Nephron progenitor cell (in vitro differentiated cells): ENCODE measurements around the gene CNTN2.

Experiments used
- DNase-seq: peaks from one replicate; pipeline ENCODE4 v3.0.0; 2021
- H3K27ac Mint-ChIP-seq: 2 replicates; pipeline ENCODE4 v1.8.0; 2021; ENCODE audit warnings: mild to moderate bottlenecking, moderate library complexity, mixed read lengths
- H3K27me3 Mint-ChIP-seq: 2 replicates; pipeline ENCODE4 v1.8.0; 2021; ENCODE audit warnings: mild to moderate bottlenecking, low read depth, mixed read lengths; ENCODE audit not compliant: poor library complexity
- H3K36me3 Mint-ChIP-seq: 2 replicates; pipeline ENCODE4 v1.8.0; 2021; ENCODE audit warnings: low read depth, mixed read lengths
- H3K4me1 Mint-ChIP-seq: 2 replicates; pipeline ENCODE4 v1.8.0; 2021; ENCODE audit warnings: mixed read lengths
- H3K4me3 Mint-ChIP-seq: 2 replicates; pipeline ENCODE4 v1.8.0; 2021; ENCODE audit warnings: mild to moderate bottlenecking, moderate library complexity, mixed read lengths
- H3K9me3 Mint-ChIP-seq: 2 replicates; pipeline ENCODE4 v1.8.0; 2021; ENCODE audit warnings: mild to moderate bottlenecking, moderate library complexity, mixed read lengths
- CTCF ChIP-seq: fragments of 200-600 bp; sonication (generic); IDR thresholded peaks from 2 replicates; pipeline ENCODE4 v1.5.0; 2021; ENCODE audit warnings: antibody characterized with exemption

Gene CNTN2

GRCh38 chr1:205032508-205032907 is 10.5 kb upstream of the CNTN2 start:
- no peak overlapping the region for H3K27ac Mint-ChIP-seq
- H3K4me3 Mint-ChIP-seq, result no peak overlapping the region
- no peaks in the 10 kb centered on the region for H3K36me3 Mint-ChIP-seq
- no peak for TF ChIP-seq CTCF
- no peaks in the 10 kb centered on the region for H3K9me3 Mint-ChIP-seq
- H3K27me3 Mint-ChIP-seq, result peaks cover 49% of the 10 kb centered on the region
- H3K4me1 Mint-ChIP-seq, result peaks cover 50% of the 10 kb centered on the region
- no peak for DNase-seq

DNA sequence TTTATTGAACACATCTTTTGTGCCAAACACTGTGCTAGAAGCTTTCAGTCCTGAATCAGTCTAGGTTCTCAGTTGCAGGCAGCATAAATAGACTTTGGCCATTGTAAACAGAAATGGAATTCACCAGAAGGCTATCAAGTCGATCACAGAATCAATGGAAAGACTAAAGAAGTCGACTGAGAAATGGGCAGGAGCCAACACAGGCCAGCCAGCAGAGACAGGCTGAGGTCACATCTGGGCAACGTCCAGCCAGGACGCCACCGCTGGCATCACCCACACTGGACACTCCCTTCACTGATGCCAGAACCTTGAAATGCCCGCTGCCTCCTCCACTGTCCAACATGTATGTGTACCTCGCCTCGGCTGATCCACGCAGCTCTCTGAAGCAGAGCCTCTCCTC is 5.5 kb upstream of the CNTN2 start:
- no peak for DNase-seq
- no peak overlapping the region for H3K4me3 Mint-ChIP-seq
- H3K27me3 Mint-ChIP-seq, result peaks cover 81% of the 10 kb centered on the region
- no peak overlapping the region for H3K27ac Mint-ChIP-seq
- no peak for TF ChIP-seq CTCF
- peaks cover 18% of the 10 kb centered on the region for H3K4me1 Mint-ChIP-seq
- H3K9me3 Mint-ChIP-seq, result no peaks in the 10 kb centered on the region
- no peaks in the 10 kb centered on the region for H3K36me3 Mint-ChIP-seq

GRCh38 chr1:205038132-205038786 is 4.8 kb upstream of the CNTN2 start:
- Mint-ChIP-seq H3K36me3 (no peaks in the 10 kb centered on the region), H3K9me3 (no peaks in the 10 kb centered on the region), H3K4me1 (peaks cover 11% of the 10 kb centered on the region), H3K27me3 (peaks cover 88% of the 10 kb centered on the region), H3K4me3 (no peak overlapping the region), H3K27ac (no peak overlapping the region)
- DNase-seq, result no peak
- no peak for TF ChIP-seq CTCF

DNA sequence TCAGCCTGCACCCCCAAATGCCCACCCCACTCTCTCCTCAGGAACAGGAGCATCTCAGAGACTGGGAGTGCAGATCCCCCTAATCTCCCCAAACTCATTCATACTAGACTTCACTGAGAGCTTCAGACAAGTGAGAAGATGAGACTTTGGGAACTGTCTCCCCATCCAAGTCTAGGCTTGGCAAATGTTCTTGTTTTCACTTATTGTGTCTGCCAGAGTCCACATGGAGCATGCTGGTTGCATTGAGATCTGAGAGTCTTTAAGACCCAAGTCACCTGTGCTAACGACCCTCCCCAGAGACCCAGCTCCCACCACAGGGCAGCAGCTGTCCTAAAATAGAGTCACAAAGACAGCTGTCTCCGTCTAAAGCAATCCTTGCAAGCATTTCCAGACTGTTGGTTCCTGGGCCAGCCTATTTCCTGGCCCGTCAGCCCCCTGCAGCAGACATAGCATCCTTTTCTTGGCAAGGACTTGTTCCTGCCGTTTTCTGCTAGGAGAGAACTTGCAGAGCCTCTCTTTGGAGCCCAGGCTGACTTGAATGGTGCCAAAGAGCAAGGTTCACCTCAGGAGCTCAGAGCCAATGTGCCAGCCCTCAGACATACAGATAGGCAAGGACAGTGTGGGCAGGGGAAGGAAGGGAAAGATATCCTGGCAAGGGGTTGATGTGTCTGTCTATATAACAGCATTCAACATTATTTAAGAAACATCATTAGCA is 1.9 kb upstream of the CNTN2 start:
- Mint-ChIP-seq H3K4me3 (no peak overlapping the region), H3K9me3 (no peaks in the 10 kb centered on the region), H3K36me3 (no peaks in the 10 kb centered on the region), H3K27me3 (peaks cover 99% of the 10 kb centered on the region), H3K27ac (no peak overlapping the region), H3K4me1 (peaks cover 17% of the 10 kb centered on the region)
- DNase-seq, result no peak
- TF ChIP-seq CTCF, result no peak

- no peak for TF ChIP-seq CTCF
- Mint-ChIP-seq H3K27me3 (peaks cover 100% of the 10 kb centered on the region), H3K36me3 (no peaks in the 10 kb centered on the region), H3K9me3 (no peaks in the 10 kb centered on the region), H3K4me3 (no peak overlapping the region), H3K4me1 (peaks cover 28% of the 10 kb centered on the region), H3K27ac (no peak overlapping the region)
- DNase-seq, result no peak
Measured at GRCh38 chr1:205041998-205042910, 758 bp upstream of the CNTN2 start.
